IPS DF 6.9 (cell line): Measurements from ENCODE around the gene PPP1R9A.

Experiments
- DNase-seq: peaks from one replicate; pipeline ENCODE4 v3.0.0-alpha.2; 2013; ENCODE audit warnings: low read depth, low spot score
- H3K27ac ChIP-seq: one replicate; pipeline ENCODE4 v1.5.1; 2013; ENCODE audit warnings: low read length, control low read depth
- H3K27me3 ChIP-seq: 2 replicates; pipeline ENCODE4 v1.6.1; 2013; ENCODE audit warnings: mild to moderate bottlenecking, low read length; ENCODE audit not compliant: control insufficient read depth, insufficient read depth
- H3K36me3 ChIP-seq: 2 replicates; pipeline ENCODE4 v1.6.1; 2013; ENCODE audit warnings: low read length; ENCODE audit not compliant: control insufficient read depth, insufficient read depth
- H3K4me1 ChIP-seq: 2 replicates; pipeline ENCODE4 v1.6.1; 2013; ENCODE audit warnings: low read length; ENCODE audit not compliant: control insufficient read depth, insufficient read depth
- H3K4me3 ChIP-seq: 2 replicates; pipeline ENCODE4 v1.5.1; 2013; ENCODE audit warnings: mild to moderate bottlenecking, low read length
- H3K9me3 ChIP-seq: 2 replicates; pipeline ENCODE4 v1.6.1; 2013; ENCODE audit warnings: low read length, inconsistent platforms; ENCODE audit not compliant: control insufficient read depth, insufficient read depth
- WGBS: extraction: QIAGEN DNeasy Blood & Tissue Kit; methylation state at CpG from one replicate; pipeline ENCODE4 v1.1.7; 2013; ENCODE audit warnings: mixed read lengths, missing lambda C conversion rate; ENCODE audit not compliant: insufficient read length, insufficient coverage; 5-methylcytosine and 5-hydroxymethylcytosine counted together

PPP1R9A gene

DNA sequence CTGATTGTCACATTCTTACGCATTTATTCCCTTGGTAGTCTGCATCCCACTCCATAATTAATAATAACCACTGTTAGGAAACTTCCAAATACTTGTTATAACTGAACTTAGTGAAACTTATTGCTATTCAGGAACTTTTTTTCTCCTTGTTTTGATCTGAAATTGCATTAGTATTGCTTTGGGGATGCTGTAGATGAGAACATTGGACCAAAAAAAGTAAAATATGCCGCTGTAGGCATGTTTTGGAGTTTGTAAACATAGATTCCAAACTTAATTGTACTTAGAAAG is 1.7 kb downstream of the PPP1R9A start:
- Histone ChIP-seq H3K27ac (no peak overlapping the region), H3K9me3 (no peaks in the 10 kb centered on the region), H3K27me3 (no peaks in the 10 kb centered on the region), H3K4me1 (peaks cover 1% of the 10 kb centered on the region; the same call in 1 of the 2 replicates), H3K36me3 (no peaks in the 10 kb centered on the region; the same call in 1 of the 2 replicates), H3K4me3 (no peak overlapping the region; the same call in 1 of the 2 replicates)
- no CpG with 5 or more reads among the region's 2 CpGs for WGBS
- DNase-seq: no peak

DNA sequence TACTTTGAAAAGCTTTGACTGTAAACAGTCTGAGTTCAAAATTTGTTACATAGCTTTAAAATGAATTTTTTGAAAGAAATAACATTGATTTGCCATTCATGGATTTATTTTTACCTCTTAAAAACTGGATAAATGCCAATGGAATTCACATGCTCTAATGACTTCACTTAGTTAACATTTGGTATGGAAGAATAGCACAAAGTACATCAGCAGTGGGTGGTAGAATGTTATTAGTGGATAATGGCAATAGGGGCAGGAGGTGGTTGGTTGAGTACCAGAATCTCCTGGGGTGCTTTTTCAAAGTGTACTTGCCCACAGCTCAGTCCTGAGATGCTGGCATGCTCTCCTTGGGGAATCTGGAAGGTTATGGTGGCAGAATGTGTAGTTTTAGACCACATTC is 4.7 kb downstream of the PPP1R9A start:
- Histone ChIP-seq H3K36me3 (no peaks in the 10 kb centered on the region; the same call in 1 of the 2 replicates), H3K4me1 (peaks cover 1% of the 10 kb centered on the region; the same call in 1 of the 2 replicates), H3K9me3 (no peaks in the 10 kb centered on the region), H3K4me3 (no peak overlapping the region), H3K27me3 (no peaks in the 10 kb centered on the region), H3K27ac (no peak overlapping the region)
- no peak for DNase-seq

DNA sequence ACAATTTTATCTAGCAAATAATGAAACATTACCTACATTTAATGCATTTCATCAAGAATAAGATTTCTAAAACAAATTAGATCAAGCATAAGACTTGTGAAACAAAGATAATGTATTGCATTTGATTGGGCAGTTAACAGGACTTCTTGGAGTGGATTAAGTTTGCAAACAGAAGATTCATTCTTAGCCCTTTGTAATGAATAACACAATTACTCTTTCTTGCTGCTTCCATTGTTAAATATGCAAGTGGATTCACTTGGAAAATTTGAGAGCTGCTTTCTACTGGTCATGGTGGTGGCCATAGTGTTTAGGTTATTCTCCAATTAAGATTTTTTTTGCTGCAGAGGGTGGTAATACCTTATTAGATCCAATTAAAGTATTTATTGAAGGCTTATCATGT is 6.0 kb downstream of the PPP1R9A start:
- Histone ChIP-seq H3K4me1 (peaks cover 1% of the 10 kb centered on the region; the same call in 1 of the 2 replicates), H3K4me3 (no peak overlapping the region), H3K27ac (no peak overlapping the region), H3K9me3 (no peaks in the 10 kb centered on the region), H3K36me3 (no peaks in the 10 kb centered on the region; the same call in 1 of the 2 replicates), H3K27me3 (no peaks in the 10 kb centered on the region)
- DNase-seq: no peak

DNA sequence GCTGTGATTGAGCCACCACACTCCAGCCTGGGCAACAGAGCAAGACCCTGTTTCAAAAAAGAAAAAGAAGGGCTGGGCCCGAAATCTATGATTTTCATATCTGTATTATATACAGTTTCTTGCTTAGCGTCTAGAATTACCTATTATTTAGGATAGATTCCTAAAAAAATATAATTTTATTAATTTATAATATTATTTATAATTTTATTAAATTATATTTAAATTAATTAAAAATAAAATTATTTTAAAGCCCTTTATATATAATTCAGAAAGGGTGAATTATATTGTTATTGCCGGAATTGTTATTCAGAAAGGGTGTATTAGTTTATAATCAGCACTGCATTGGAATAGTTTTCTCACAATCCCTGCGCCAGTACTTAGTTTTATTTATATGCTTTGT is 14.5 kb downstream of the PPP1R9A start:
- H3K27ac ChIP-seq: no peak overlapping the region
- H3K9me3 ChIP-seq: no peaks in the 10 kb centered on the region
- DNase-seq: no peak
- no peaks in the 10 kb centered on the region for H3K4me1 ChIP-seq
- no peaks in the 10 kb centered on the region for H3K27me3 ChIP-seq
- WGBS: no CpG with 5 or more reads among the region's 4 CpGs
- no peaks in the 10 kb centered on the region for H3K36me3 ChIP-seq
- no peak overlapping the region for H3K4me3 ChIP-seq

DNA sequence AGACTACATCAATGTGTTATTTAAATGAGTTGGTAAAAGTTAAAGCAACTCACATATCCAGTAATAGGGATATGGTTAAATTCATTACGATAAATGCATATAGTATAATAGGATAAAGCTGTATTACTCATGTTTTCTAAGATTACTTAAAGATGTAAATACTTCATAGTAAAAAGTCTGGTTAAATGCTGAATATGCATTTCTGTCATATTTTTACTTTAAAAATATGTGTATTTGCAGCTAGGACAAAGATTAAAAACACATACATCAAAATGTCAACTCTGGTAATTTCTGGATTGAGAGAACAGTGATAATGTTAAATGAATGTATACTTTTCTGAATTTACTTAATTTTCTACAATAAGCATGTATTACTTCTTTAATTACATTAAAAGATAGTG is 15.1 kb downstream of the PPP1R9A start:
- no peaks in the 10 kb centered on the region for H3K27me3 ChIP-seq
- H3K4me1 ChIP-seq: no peaks in the 10 kb centered on the region
- H3K36me3 ChIP-seq: no peaks in the 10 kb centered on the region
- no peaks in the 10 kb centered on the region for H3K9me3 ChIP-seq
- no CpG with 5 or more reads among the region's 1 CpG for WGBS
- no peak overlapping the region for H3K4me3 ChIP-seq
- H3K27ac ChIP-seq: no peak overlapping the region
- no peak for DNase-seq

DNA sequence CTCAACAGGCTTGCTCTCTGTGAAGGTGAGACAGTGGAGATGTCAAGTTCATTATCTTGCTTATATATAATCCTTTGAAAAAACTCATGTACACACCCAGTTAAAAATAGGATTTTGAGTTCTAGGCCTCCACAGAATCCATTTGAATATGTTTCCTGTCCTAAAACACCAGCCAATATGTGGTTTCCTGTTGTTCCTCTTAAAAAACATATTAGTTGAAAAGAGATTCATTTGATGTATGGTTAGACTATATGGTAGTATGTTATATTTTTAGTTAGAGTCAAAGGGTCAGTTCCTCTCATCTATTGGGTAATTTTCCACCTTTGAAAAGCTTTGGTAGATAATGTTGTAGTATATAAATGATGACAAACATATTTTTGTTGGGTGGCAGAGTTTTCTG is 16.0 kb downstream of the PPP1R9A start:
- H3K27ac ChIP-seq: no peak overlapping the region
- no peak for DNase-seq

DNA sequence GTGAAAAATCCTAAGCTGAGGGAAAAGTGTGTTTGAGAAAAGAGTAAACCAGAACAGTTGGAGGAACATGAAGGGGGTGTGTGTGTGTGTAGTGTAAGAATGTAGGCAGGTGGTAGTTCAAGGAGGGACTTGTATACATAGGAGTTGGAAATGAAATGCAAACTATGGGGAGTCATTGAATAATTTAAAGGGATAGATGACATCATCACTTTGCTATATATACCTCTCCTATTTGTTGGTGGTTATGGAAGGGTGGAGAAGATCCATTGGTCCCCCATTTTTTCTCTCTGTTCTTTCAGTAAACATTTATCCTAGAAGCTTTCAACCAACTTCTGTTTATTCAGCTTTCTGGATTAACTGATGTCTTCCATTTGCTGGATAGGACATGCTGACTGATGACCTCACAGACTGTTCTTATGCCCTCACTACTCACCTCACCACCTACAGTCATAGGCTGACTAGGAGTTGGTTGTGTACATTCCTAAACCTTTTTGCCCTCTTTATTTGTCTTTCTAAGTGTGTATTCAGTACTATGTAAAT is 20.8 kb downstream of the PPP1R9A start:
- no peak overlapping the region for H3K4me3 ChIP-seq
- H3K27me3 ChIP-seq: no peaks in the 10 kb centered on the region
- no peaks in the 10 kb centered on the region for H3K36me3 ChIP-seq
- H3K27ac ChIP-seq: no peak overlapping the region
- DNase-seq: no peak
- H3K4me1 ChIP-seq: 0 out of 2 replicates have a peak, but pooled peaks cover 1% of the 10 kb centered on the region
- no peaks in the 10 kb centered on the region for H3K9me3 ChIP-seq

More for the DNA sequence above, 16.0 kb downstream of the PPP1R9A start:
- Histone ChIP-seq H3K4me1 (no peaks in the 10 kb centered on the region), H3K9me3 (no peaks in the 10 kb centered on the region), H3K4me3 (no peak overlapping the region), H3K27me3 (no peaks in the 10 kb centered on the region), H3K36me3 (no peaks in the 10 kb centered on the region)

DNA sequence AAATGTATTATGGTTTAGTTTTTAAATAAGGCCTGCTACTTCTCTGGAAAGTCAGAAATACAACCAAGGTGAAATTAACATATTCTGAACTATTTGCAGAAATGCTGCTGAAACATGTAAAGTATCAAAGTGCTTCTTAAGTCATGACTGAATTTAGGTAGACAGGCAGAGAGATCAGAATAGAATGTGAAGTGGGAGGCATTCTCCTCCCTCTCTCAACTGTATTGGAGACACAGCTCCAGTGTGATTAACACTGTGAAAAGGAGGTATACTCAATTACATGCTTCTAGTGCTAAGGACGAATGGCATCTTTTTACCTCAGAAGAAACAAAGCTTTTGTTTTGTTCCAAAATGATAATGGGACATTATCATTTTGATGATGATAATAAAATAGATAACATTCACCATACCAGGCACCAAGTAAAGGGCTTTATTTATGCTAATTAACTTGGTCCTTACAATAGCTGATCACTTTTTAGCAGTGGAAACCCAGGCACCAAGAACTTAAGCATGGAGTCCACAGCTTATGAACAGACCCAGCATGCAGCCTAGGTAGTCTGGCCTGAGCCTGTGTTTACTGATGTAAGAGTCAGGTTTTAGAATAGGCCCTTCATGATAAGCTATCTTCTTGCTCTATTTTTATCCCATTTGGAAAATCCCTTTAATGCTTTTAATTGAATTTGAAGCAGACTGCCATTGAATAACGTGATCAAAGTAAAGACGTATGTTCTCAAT is 26.0 kb downstream of the PPP1R9A start:
- Histone ChIP-seq H3K9me3 (no peaks in the 10 kb centered on the region), H3K36me3 (no peaks in the 10 kb centered on the region), H3K4me3 (no peak overlapping the region), H3K27ac (no peak overlapping the region), H3K4me1 (0 out of 2 replicates have a peak, but pooled peaks cover 1% of the 10 kb centered on the region), H3K27me3 (no peaks in the 10 kb centered on the region)
- no CpG with 5 or more reads among the region's 3 CpGs for WGBS
- no peak for DNase-seq

DNA sequence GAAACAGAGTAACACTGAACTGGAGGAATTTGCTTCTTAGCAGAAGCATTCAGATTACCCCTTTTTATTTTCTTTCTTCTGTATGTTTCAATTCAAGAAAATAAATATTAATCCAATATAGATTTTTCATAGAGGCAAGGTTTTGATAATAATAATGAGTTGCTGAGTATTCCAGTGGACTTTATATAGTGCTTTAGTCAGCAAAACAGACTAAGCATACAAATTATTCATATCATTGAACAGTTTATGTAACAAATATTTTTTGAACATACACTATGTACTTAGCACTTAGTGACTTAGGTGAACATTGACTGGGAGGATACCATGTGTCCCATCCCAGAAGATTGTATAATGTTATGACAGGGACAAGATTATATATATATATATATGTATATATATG is 32.0 kb downstream of the PPP1R9A start:
- H3K36me3 ChIP-seq: no peaks in the 10 kb centered on the region
- no peak overlapping the region for H3K4me3 ChIP-seq
- DNase-seq: no peak
- no peaks in the 10 kb centered on the region for H3K27me3 ChIP-seq
- H3K27ac ChIP-seq: no peak overlapping the region
- H3K4me1 ChIP-seq: no peaks in the 10 kb centered on the region; the same call in 1 of the 2 replicates
- H3K9me3 ChIP-seq: no peaks in the 10 kb centered on the region

DNA sequence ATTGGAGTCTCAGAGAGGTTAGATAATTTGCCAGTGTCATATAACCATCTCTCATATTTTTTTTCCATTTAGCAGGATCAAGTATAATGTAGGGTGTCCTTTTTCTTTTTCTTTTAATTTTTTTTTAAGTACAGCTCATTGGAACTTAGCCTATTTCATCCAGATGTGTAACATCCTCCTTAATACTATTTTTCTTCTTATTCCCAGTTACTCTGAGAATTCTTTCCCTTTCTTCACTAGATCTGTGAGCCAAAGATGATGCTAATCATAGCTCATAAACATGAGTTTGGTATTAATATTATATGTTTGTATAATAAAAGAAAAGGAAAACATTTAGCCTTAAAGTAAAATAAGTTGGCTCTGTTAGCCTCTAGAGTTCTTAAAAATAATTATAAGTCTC is 32.8 kb downstream of the PPP1R9A start:
- no peak for DNase-seq
- H3K27me3 ChIP-seq: no peaks in the 10 kb centered on the region
- H3K9me3 ChIP-seq: no peaks in the 10 kb centered on the region
- H3K36me3 ChIP-seq: no peaks in the 10 kb centered on the region
- H3K27ac ChIP-seq: no peak overlapping the region
- H3K4me3 ChIP-seq: no peak overlapping the region
- H3K4me1 ChIP-seq: no peaks in the 10 kb centered on the region; the same call in 1 of the 2 replicates

DNA sequence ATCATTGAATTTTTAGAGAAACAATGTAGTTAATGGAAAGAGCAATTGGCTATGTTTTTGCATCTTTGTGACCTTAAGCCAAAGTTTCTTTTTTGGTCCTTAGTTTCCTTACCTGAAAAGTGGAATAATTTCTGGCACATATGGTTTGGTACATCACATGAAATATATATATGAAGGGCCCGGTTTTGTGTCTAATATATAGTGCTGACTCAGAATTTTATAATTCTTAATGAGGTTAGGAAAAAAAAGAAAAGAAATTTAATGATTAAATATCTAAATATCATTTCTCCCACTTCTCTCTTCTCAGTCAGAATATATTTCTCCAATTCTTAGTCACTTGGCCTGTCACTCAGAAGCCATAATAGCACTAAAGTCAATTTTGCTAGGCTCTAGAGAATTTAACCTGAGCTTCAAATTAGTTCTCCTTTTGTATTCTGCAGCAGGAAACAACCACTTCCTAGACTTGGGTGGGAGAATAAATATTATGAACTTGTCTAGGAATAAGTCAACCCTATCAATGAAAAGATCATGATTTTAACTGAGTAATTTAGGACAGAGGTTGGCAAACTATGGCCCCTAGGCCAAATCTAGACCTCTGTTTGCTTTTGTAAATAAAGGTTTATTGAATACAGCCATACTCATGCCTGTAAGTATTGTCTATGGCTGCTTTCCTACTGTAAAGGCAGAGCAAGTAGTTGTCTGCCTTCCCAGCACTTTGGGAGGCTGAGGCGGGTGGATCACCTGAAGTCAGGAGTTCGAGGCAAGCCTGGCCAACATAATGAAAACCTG is 34.6 kb downstream of the PPP1R9A start:
- no CpG with 5 or more reads among the region's 3 CpGs for WGBS
- Histone ChIP-seq H3K4me3 (no peak overlapping the region), H3K36me3 (no peaks in the 10 kb centered on the region), H3K27me3 (no peaks in the 10 kb centered on the region), H3K4me1 (no peaks in the 10 kb centered on the region; the same call in 1 of the 2 replicates), H3K27ac (no peak overlapping the region), H3K9me3 (no peaks in the 10 kb centered on the region)
- DNase-seq: no peak
